ENCODE measurements around the gene PMCH.

Gene PMCH

DNA sequence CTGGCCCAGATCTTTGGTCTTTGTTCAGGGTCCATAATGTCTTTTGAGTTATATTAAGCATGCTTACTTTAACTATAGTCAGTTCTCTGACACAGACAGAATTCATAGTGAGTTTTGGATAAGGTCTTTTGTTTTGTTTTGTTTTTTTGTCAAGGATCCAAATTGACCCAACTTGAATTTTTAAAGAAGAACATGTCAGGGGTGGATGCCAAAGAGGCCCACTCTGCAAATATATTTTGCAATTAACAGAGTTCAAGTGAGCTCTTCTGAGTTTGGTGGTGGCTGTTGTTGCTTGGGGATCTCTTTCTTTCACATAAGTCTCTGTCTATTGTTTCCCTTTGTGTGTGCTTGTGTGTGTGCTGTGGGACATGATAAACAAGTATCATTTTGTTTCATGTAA, 34.4 kb upstream of the PMCH start:
- H3K27ac ChIP-seq (ENCODE audit: low read depth, low read length), result no peak overlapping the region
- H3K9me2 ChIP-seq (replicated peaks; ENCODE audit: insufficient read depth, low read length), result no peaks in the 10 kb centered on the region
- H3K79me2 ChIP-seq (ENCODE audit: insufficient read depth, low read length), result no peaks in the 10 kb centered on the region

DNA sequence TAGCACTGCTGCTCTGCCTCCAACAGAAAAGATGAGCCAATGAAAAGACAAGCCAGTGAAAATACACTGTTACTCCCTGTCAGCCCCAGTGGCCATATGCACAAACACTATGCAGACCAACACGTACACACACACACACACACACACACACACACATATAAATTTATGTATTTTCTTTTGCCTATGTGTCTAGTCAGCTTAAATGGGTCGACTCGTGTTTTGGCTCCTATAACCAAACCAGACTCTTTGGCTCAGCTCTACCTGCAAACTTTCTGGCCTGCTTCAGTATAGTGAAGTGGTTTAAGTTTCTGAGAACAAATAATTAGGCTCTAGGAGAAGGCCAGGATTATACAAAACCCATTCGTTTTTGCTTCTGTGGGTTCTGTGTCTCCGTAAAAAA, 30.3 kb upstream of the PMCH start:
- no peak for TF ChIP-seq EZH2phosphoT487 (conservative IDR thresholded peaks at IDR 0.05; ENCODE audit: low read length)
- TF ChIP-seq CTCF (IDR thresholded peaks at IDR 0.05; ENCODE audit: insufficient read depth, low read length, poor library complexity, severe bottlenecking), result no peak
- Histone ChIP-seq H3K36me3 (ENCODE audit: low read length) (no peaks in the 10 kb centered on the region), H2AFZ (ENCODE audit: low read depth, low read length, severe bottlenecking) (no peak overlapping the region), H3K9me2 (replicated peaks; ENCODE audit: insufficient read depth, low read length) (no peaks in the 10 kb centered on the region), H3K4me3 (ENCODE audit: insufficient read depth, low read length, poor library complexity, severe bottlenecking) (no peak overlapping the region), H3F3A (ENCODE audit: insufficient read depth) (no peaks in the 10 kb centered on the region), H3K9me3 (ENCODE audit: insufficient read depth, low read length) (no peaks in the 10 kb centered on the region), H3K9ac (ENCODE audit: low read length) (no peak overlapping the region), H3K79me2 (ENCODE audit: insufficient read depth, low read length) (no peaks in the 10 kb centered on the region), H3K27ac (ENCODE audit: low read depth, low read length) (no peak overlapping the region), H4K20me1 (ENCODE audit: low read depth, low read length) (no peaks in the 10 kb centered on the region), H3K4me2 (ENCODE audit: low read depth, low read length, poor library complexity, severe bottlenecking) (no peak overlapping the region), H3K27me3 (ENCODE audit: low read length) (no peaks in the 10 kb centered on the region)

More for the DNA sequence above, 34.4 kb upstream of the PMCH start:
- no peak overlapping the region for H3K4me3 ChIP-seq (ENCODE audit: insufficient read depth, low read length, poor library complexity, severe bottlenecking)
- no peaks in the 10 kb centered on the region for H4K20me1 ChIP-seq (ENCODE audit: low read depth, low read length)
- no peaks in the 10 kb centered on the region for H3F3A ChIP-seq (ENCODE audit: insufficient read depth)
- H3K4me2 ChIP-seq (ENCODE audit: low read depth, low read length, poor library complexity, severe bottlenecking), result no peak overlapping the region
- no peak overlapping the region for H3K9ac ChIP-seq (ENCODE audit: low read length)
- H2AFZ ChIP-seq (ENCODE audit: low read depth, low read length, severe bottlenecking), result no peak overlapping the region
- TF ChIP-seq CTCF (IDR thresholded peaks at IDR 0.05; ENCODE audit: insufficient read depth, low read length, poor library complexity, severe bottlenecking), result no peak
- TF ChIP-seq EZH2phosphoT487 (conservative IDR thresholded peaks at IDR 0.05; ENCODE audit: low read length), result no peak
- no peaks in the 10 kb centered on the region for H3K27me3 ChIP-seq (ENCODE audit: low read length)
- no peaks in the 10 kb centered on the region for H3K36me3 ChIP-seq (ENCODE audit: low read length)
- no peaks in the 10 kb centered on the region for H3K9me3 ChIP-seq (ENCODE audit: insufficient read depth, low read length)

GRCh38 chr12:102220736-102221135, 23.1 kb upstream of the PMCH start:
- H3K36me3 ChIP-seq (ENCODE audit: low read length), result no peaks in the 10 kb centered on the region
- no peaks in the 10 kb centered on the region for H3F3A ChIP-seq (ENCODE audit: insufficient read depth)
- H3K4me3 ChIP-seq (ENCODE audit: insufficient read depth, low read length, poor library complexity, severe bottlenecking), result no peak overlapping the region
- no peaks in the 10 kb centered on the region for H3K9me2 ChIP-seq (replicated peaks; ENCODE audit: insufficient read depth, low read length)
- no peaks in the 10 kb centered on the region for H3K9me3 ChIP-seq (ENCODE audit: insufficient read depth, low read length)
- H3K27ac ChIP-seq (ENCODE audit: low read depth, low read length), result no peak overlapping the region
- H3K79me2 ChIP-seq (ENCODE audit: insufficient read depth, low read length), result no peaks in the 10 kb centered on the region
- H2AFZ ChIP-seq (ENCODE audit: low read depth, low read length, severe bottlenecking), result no peak overlapping the region
- no peak overlapping the region for H3K9ac ChIP-seq (ENCODE audit: low read length)
- H3K27me3 ChIP-seq (ENCODE audit: low read length), result no peaks in the 10 kb centered on the region
- H3K4me2 ChIP-seq (ENCODE audit: low read depth, low read length, poor library complexity, severe bottlenecking), result no peak overlapping the region
- no peaks in the 10 kb centered on the region for H4K20me1 ChIP-seq (ENCODE audit: low read depth, low read length)
- TF ChIP-seq CTCF (IDR thresholded peaks at IDR 0.05; ENCODE audit: insufficient read depth, low read length, poor library complexity, severe bottlenecking) (no peak), EZH2phosphoT487 (conservative IDR thresholded peaks at IDR 0.05; ENCODE audit: low read length) (no peak)
